HEK293T (cell line): ENCODE results near the gene LAMA3.

Experiments
- CTCF ChIA-PET: fragments of 350-600 bp; formaldehyde crosslinking; extraction: SDS; loops from one replicate; lab custom pipeline; 2021; ENCODE audit warnings: antibody characterized with exemption, inconsistent platforms; lab: Yijun Ruan, JAX
- POLR2A ChIA-PET: fragments of 350-600 bp; formaldehyde crosslinking; extraction: SDS; loops from one replicate; lab custom pipeline; 2020; ENCODE audit warnings: antibody characterized with exemption, inconsistent platforms; lab: Yijun Ruan, JAX
- DNase-seq: peaks from one replicate; pipeline ENCODE4 v3.0.0; 2012; ENCODE audit warnings: mixed read lengths; ENCODE audit errors: extremely low spot score
- ARNT ChIP-seq: fragments of 450-650 bp; IDR thresholded peaks from 2 replicates; pipeline ENCODE4 v1.6.1; 2017; ENCODE audit warnings: mild to moderate bottlenecking
- BHLHE40 ChIP-seq: fragments of 450-650 bp; IDR thresholded peaks from 2 replicates; pipeline ENCODE4 v1.6.1; 2016; ENCODE audit warnings: mild to moderate bottlenecking, moderate library complexity, borderline replicate concordance
- CTBP1 ChIP-seq: fragments of 450-650 bp; IDR thresholded peaks from 2 replicates; pipeline ENCODE4 v1.6.1; 2016; ENCODE audit warnings: borderline replicate concordance
- ELF4 ChIP-seq: fragments of 450-650 bp; IDR thresholded peaks from 2 replicates; pipeline ENCODE4 v1.6.1; 2017; ENCODE audit warnings: antibody characterized with exemption
- FOXA1 ChIP-seq: fragments of 450-650 bp; IDR thresholded peaks from 2 replicates; pipeline ENCODE4 v1.6.1; 2016; ENCODE audit warnings: mild to moderate bottlenecking
- FOXK2 ChIP-seq: fragments of 450-650 bp; IDR thresholded peaks from 2 replicates; pipeline ENCODE4 v1.6.1; 2016; ENCODE audit warnings: mild to moderate bottlenecking
- FOXM1 ChIP-seq: fragments of 450-650 bp; IDR thresholded peaks from 2 replicates; pipeline ENCODE4 v1.6.1; 2017; ENCODE audit warnings: mild to moderate bottlenecking, borderline replicate concordance
- HDGF ChIP-seq: fragments of 450-650 bp; IDR thresholded peaks from 2 replicates; pipeline ENCODE4 v1.6.1; 2017; ENCODE audit warnings: antibody characterized with exemption, borderline replicate concordance
- L3MBTL2 ChIP-seq: fragments of 450-650 bp; conservative IDR thresholded peaks from 2 replicates; pipeline ENCODE4 v1.6.1; 2016; ENCODE audit warnings: mild to moderate bottlenecking
- LEF1 ChIP-seq: fragments of 450-650 bp; IDR thresholded peaks from 2 replicates; pipeline ENCODE4 v1.6.1; 2017; ENCODE audit warnings: mild to moderate bottlenecking, borderline replicate concordance
- NFRKB ChIP-seq: fragments of 450-650 bp; IDR thresholded peaks from 2 replicates; pipeline ENCODE4 v1.6.1; 2016; ENCODE audit warnings: mild to moderate bottlenecking, moderate library complexity
- SP1 ChIP-seq: fragments of 450-650 bp; IDR thresholded peaks from 2 replicates; pipeline ENCODE4 v1.6.1; 2017
- SUZ12 ChIP-seq: fragments of 450-650 bp; IDR thresholded peaks from 2 replicates; pipeline ENCODE4 v1.6.1; 2016; ENCODE audit warnings: mild to moderate bottlenecking
- TARDBP ChIP-seq: fragments of 450-650 bp; IDR thresholded peaks from 2 replicates; pipeline ENCODE4 v1.6.1; 2016
- ZNF384 ChIP-seq: fragments of 450-650 bp; IDR thresholded peaks from 2 replicates; pipeline ENCODE4 v1.6.1; 2016
- TF ChIP-seq, protein P1 (sequence below): fragments of 450-650 bp; IDR thresholded peaks from 2 replicates; pipeline ENCODE4 v1.6.1; 2016

LAMA3 gene

DNA sequence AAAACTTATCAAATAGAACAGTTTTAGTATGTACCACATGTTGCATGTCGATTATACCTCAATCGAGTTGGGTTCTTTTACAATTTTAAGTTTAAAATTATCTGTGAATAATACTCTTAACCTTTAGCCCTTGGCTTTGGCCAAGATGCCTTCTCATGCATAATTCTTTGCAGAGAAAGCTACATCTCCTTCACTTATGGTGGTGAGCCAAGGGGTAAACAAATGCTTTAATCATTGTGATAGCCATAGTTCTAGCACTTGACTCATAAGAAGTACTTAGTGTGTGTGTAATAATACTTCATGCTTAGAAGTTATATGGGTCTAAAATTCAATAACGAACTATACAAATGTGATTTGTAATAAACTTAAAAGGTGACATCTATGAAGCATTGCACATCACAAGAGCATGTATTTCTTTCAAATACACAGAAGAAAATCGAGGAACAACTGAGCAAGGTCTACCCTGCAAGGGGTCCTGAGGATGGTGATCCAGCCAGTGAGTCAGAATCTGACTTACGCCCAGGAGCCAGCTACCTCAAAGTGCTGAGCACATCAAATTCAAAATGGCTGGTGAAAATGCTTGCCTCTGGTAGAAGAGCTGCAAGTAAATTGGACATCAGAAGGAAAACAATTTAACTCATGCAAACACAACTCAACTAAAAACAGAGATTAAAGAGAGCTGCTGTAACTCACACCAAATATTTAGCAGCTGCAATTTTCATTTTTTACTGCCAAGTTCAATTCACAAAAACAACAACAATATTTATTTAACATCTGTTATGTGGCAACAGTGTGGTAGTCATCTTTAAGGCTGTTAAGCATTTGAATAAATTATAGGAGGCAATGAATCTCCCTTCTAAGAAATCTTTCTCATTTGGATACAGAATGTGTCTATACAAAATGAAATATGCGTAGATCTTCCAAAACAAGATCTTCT lies 301.5 kb downstream of the LAMA3 start:
- TF ChIP-seq LEF1: no peak
- no peak for TF ChIP-seq TARDBP
- no peak for TF ChIP-seq L3MBTL2
- no peak for TF ChIP-seq NFRKB
- no peak for TF ChIP-seq BHLHE40
- no peak for TF ChIP-seq SP1
- no peak for TF ChIP-seq SUZ12
- TF ChIP-seq HDGF: no peak
- ChIA-PET CTCF (no interaction called here), POLR2A (no interaction called here)
- DNase-seq: no peak

DNA sequence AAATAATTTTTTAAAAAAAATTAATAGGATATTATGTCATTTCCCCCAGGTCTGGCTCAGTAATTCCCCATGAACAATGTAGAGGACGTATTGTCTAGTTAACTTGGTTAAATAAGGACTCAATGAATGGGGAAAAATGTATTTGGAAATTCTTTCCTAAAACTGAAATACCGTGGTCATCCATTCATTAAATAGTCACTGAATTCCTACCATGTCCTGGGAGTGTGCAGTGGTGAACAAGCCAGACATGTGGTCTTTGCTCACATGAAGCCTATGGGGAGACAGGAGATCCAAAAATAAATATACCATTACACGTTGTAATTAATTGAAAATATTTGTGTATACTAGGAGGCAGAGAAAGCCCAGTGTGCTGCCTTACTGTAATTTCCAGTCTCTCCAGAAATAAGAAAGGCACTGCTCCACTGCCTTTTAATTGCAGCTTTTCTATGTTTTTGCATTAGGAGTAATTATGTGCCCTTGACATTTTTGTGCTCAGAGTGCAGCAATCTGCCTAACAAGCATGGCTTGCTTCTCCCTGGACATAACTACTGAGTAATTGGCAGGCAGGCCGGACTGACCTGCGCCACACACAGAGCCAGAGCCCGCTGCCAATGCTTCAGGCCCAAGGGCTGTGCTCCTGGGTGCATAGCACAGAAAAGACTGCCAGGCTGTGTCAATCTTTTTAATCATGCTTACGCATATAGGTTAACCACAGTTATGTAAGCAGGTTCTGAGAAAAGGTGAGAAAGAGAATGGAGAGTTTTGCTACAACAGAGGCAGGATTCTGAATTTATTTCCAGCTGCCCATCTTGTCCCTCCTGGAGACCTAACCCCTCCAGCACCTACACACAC lies 303.1 kb downstream of the LAMA3 start:
- CTCF ChIA-PET: no interaction called here
- POLR2A ChIA-PET: interaction anchor here (0.8 kb wide), 1 partner anchor 9 kb away, joined by 3 read pairs; no protein-coding TSS in a partner anchor
- TF ChIP-seq ARNT (no peak), ZNF384 (no peak), FOXA1 (no peak), NFRKB (no peak), L3MBTL2 (no peak), FOXM1 (no peak), CTBP1 (no peak), ELF4 (no peak), LEF1 (no peak), SP1 (no peak), TARDBP (no peak), FOXK2 (no peak), SUZ12 (no peak), BHLHE40 (no peak)
- TF ChIP-seq, protein P1, sequence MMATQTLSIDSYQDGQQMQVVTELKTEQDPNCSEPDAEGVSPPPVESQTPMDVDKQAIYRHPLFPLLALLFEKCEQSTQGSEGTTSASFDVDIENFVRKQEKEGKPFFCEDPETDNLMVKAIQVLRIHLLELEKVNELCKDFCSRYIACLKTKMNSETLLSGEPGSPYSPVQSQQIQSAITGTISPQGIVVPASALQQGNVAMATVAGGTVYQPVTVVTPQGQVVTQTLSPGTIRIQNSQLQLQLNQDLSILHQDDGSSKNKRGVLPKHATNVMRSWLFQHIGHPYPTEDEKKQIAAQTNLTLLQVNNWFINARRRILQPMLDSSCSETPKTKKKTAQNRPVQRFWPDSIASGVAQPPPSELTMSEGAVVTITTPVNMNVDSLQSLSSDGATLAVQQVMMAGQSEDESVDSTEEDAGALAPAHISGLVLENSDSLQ: no peak
- DNase-seq: no peak

DNA sequence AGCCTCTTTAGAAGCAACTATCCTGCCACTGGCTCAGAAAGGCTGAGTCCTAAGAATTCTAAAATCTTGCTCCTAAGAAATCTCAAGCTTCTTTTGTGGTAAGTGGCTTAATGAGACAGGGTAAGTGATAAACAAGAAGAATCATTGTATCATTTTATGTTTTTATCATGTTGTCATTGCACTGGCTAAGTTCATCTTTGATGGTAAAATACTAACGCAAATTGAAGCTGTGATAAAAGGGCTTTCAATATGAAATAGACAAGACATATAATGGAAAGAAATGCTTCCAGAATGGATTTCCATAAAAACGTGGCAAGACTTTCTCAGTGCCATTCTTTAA lies 303.7 kb downstream of the LAMA3 start:
- no peak for TF ChIP-seq L3MBTL2
- no peak for TF ChIP-seq ZNF384
- TF ChIP-seq LEF1: no peak
- DNase-seq: no peak
- POLR2A ChIA-PET: interaction anchor here (0.8 to 0.9 kb wide), 2 partner anchors 9 to 15 kb away, joined by 3 read pairs; no protein-coding TSS in a partner anchor
- CTCF ChIA-PET: no interaction called here

DNA sequence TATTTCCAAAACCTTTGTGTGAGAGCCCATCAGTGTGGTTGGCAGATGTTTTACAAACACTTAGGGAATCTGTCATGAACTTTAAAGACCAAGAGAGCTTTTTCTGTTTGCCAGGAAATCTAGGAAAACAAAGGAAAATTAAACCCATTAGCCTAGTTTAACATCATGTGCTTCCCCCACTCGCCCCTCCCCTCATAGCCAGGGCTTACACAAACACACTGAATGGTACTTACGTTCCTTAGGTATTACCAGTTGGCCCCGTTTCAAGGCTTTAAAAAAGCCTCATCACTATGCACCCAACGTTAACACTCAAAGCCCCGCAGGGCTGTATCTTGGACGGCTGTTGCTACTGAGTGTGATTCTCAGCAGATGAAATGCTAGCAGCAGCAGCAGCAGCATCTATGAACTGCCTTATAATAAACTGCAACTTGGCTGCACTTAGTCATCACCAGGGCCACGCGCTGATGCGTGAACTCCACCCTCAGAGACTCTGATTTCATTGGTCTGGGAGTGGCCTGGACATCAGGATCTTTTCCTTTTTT lies 305.2 kb downstream of the LAMA3 start:
- POLR2A ChIA-PET: no interaction called here

DNA sequence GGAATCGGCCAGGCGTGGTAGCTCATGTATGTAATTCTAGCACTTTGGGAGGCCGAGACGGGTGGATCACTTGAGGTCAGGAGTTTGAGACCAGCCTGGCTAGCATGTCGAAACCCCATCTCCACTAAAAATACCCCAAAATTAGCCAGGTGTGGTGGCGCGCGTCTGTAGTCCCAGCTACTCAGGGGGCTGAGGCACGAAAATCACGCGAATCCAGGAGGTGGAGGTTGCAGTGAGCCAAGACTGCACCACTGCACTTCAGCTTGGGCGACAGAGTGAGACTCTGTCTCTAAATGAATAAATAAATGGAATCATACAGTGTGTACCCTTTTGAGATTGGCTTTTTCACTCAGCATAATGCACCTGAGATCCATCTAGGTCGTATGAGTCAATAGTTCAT lies 305.9 kb downstream of the LAMA3 start:
- POLR2A ChIA-PET: no interaction called here
- no peak for DNase-seq
- TF ChIP-seq FOXM1: no peak
- no peak for TF ChIP-seq FOXA1
- TF ChIP-seq L3MBTL2: no peak
- no peak for TF ChIP-seq SP1
- TF ChIP-seq BHLHE40: no peak
- no peak for TF ChIP-seq NFRKB
- CTCF ChIA-PET: no interaction called here

More for the DNA sequence above, 305.2 kb downstream of the LAMA3 start:
- TF ChIP-seq TARDBP: no peak
- no peak for TF ChIP-seq FOXA1
- CTCF ChIA-PET: no interaction called here
- peak; percentile 48 for DNase-seq

DNA sequence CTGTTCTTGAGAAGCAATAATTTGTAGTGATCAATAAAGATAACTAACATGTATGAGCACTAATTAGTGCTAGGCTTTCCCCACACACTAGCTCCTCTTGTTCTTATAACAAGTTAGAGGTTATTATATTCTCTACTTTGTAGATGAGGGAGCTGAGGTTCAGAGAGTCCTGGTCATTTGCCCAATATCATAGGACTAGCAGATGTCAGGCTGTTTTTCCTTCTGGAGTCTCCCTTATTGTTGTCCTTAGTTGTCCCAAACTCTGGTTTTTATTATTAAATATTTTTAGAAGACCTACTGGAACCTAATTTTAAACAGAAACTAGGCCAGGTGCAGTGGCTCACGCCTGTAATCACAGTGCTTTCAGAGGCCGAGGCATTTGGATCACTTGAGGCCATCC lies 308.8 kb downstream of the LAMA3 start:
- ChIA-PET CTCF (no interaction called here), POLR2A (interaction anchor here (1.1 to 1.9 kb wide), 2 partner anchors 12 to 17 kb away, joined by 3 to 12 read pairs; partner anchors contain the start of gene TTC39C)
- no peak for DNase-seq
- TF ChIP-seq NFRKB (no peak), FOXK2 (no peak), TARDBP (no peak), SP1 (no peak), BHLHE40 (no peak), ARNT (no peak), LEF1 (no peak), ZNF384 (no peak), ELF4 (no peak), CTBP1 (no peak), L3MBTL2 (no peak), FOXA1 (no peak), FOXM1 (no peak), SUZ12 (no peak), HDGF (no peak)
- TF ChIP-seq, protein P1: no peak
